SW 1271 (cell line): ENCODE measurements around the gene GYPE.
"Not testable (repeated sequence)": the region's sequence is repeated elsewhere in the genome, so short reads cannot be mapped to it uniquely, and the experiment has no call there.

Experiments used
- DNase-seq, 2 experiments: peaks; one replicate each; lab custom pipeline; 2025; lab: John Stamatoyannopoulos, UW

GYPE gene

GRCh38 chr4:143905440-143905839 lies at the start of gene GYPE:
Gene GYPE, minus strand, starts transcription at chr4:143905559. Its CDS starts 52 bp downstream, at chr4:143905507.
- not testable (repeated sequence) for DNase-seq

GRCh38 chr4:143951458-143951972 lies 46.2 kb upstream of the GYPE start:
- DNase-seq = not testable (repeated sequence)

GRCh38 chr4:143950967-143951366 lies 45.6 kb upstream of the GYPE start:
- not testable (repeated sequence) for DNase-seq

GRCh38 chr4:143950185-143950584 lies 44.8 kb upstream of the GYPE start:
- DNase-seq = not testable (repeated sequence)

GRCh38 chr4:143947493-143947892 lies 42.1 kb upstream of the GYPE start:
- not testable (repeated sequence) for DNase-seq

GRCh38 chr4:143940708-143941107 lies 35.3 kb upstream of the GYPE start:
- not testable (repeated sequence) for DNase-seq

- no peak for DNase-seq
These were observed 34.2 kb upstream of the GYPE start for GRCh38 chr4:143939528-143939927.

- not testable (repeated sequence) for DNase-seq
These were observed 33.5 kb upstream of the GYPE start for GRCh38 chr4:143938890-143939289.

GRCh38 chr4:143921181-143921580 lies 15.8 kb upstream of the GYPE start:
- no peak for DNase-seq

GRCh38 chr4:143916485-143916884 lies 11.1 kb upstream of the GYPE start:
- not testable (repeated sequence) for DNase-seq

- DNase-seq = not testable (repeated sequence)
These were observed 7.1 kb upstream of the GYPE start for GRCh38 chr4:143912478-143912877.

- DNase-seq = not testable (repeated sequence)
These were observed 6.4 kb upstream of the GYPE start for GRCh38 chr4:143911528-143912417.

- DNase-seq = not testable (repeated sequence)
These were observed 5.5 kb upstream of the GYPE start for GRCh38 chr4:143910906-143911305.

- not testable (repeated sequence) for DNase-seq
These were observed 2.5 kb upstream of the GYPE start for GRCh38 chr4:143907811-143908210.

- DNase-seq = not testable (repeated sequence)
These were observed 928 bp downstream of the GYPE start for GRCh38 chr4:143904431-143904830.

- DNase-seq = not testable (repeated sequence)
These were observed 15.0 kb downstream of the GYPE start for GRCh38 chr4:143890323-143890722.

GRCh38 chr4:143888189-143888588 lies 17.2 kb downstream of the GYPE start:
- DNase-seq = not testable (repeated sequence)

GRCh38 chr4:143884965-143885364 lies 20.4 kb downstream of the GYPE start:
- DNase-seq = not testable (repeated sequence)

- no peak for DNase-seq
These were observed 21.8 kb downstream of the GYPE start for GRCh38 chr4:143883529-143883928.

GRCh38 chr4:143882892-143883291 lies 22.5 kb downstream of the GYPE start:
- DNase-seq = no peak

- DNase-seq = not testable (repeated sequence)
These were observed 25.8 kb downstream of the GYPE start for GRCh38 chr4:143879561-143879960.

- not testable (repeated sequence) for DNase-seq
These were observed 30.0 kb downstream of the GYPE start for GRCh38 chr4:143875357-143875756.
